Stomach (tissue), 4 donors: ENCODE measurements around the gene CHPF.

ENCODE experiments used
- CTCF ChIP-seq, 7 experiments: fragments of 450-650 bp in 4 of 7; fragments of 200-600 bp in 3 of 7; sonication (generic) in 3 of 7; IDR thresholded peaks; one replicate each; pipeline ENCODE4 v1.5.1; 2016 to 2019; ENCODE audit warnings: antibody characterized with exemption in 7 of 7, control low read depth in 2 of 7, mild to moderate bottlenecking in 1 of 7
- POLR2A ChIP-seq, 4 donors: fragments of 450-650 bp; IDR thresholded peaks; one replicate each; pipeline ENCODE4 v1.6.1; 2016; ENCODE audit warnings: antibody characterized with exemption in 4 of 4, control low read depth in 2 of 4, mild to moderate bottlenecking in 1 of 4, moderate library complexity in 1 of 4
- POLR2AphosphoS5 ChIP-seq, 3 donors: sonication (generic); formaldehyde crosslinking; IDR thresholded peaks; one replicate each; pipeline ENCODE4 v1.6.1; 2016; ENCODE audit warnings: antibody characterized with exemption in 3 of 3

- TF ChIP-seq CTCF (IDR thresholded peaks at IDR 0.05) (no peak), POLR2A (IDR thresholded peaks at IDR 0.05) (no peak), POLR2AphosphoS5 (IDR thresholded peaks at IDR 0.05) (no peak)
These were observed 51.0 kb downstream of the CHPF start for GRCh38 chr2:219492575-219492974.
